Omental fat pad (tissue), 4 donors: Measurements from ENCODE around the gene LSMEM2. TPM values are rescaled to one million over a fixed set of nuclear protein-coding genes. Genes with fewer than 3 reads are reported as not detected.
A peak's percentile ranks its signal among the peaks of the same experiment; 100 is the strongest.

Source experiments
- ATAC-seq: fragments of 150-250 bp; one replicate; pipeline ENCODE4 v1.9.1; 2016; ENCODE audit warnings: mild to moderate bottlenecking, moderate library complexity; ENCODE audit not compliant: low FRiP score
- DNase-seq: peaks from one replicate; pipeline ENCODE4 v3.0.0-alpha.2; 2019; ENCODE audit warnings: low spot score
- total RNA-seq, 4 donors: library from RNA; depleted of rRNA; stranded (reverse); fragments of >200 nt; gene quantifications; one replicate each; pipeline ENCODE4 v1.1.0, GENCODE V29; 2016
- TF ChIP-seq, protein P1 (sequence below), 3 donors: fragments of 450-650 bp; IDR thresholded peaks; one replicate each; pipeline ENCODE4 v1.5.1; 2016 to 2017; ENCODE audit warnings: antibody characterized with exemption in 3 of 3, mild to moderate bottlenecking in 3 of 3, moderate library complexity in 2 of 3

LSMEM2 gene
- total RNA-seq, 4 donors from 2014 or later: not detected

DNA sequence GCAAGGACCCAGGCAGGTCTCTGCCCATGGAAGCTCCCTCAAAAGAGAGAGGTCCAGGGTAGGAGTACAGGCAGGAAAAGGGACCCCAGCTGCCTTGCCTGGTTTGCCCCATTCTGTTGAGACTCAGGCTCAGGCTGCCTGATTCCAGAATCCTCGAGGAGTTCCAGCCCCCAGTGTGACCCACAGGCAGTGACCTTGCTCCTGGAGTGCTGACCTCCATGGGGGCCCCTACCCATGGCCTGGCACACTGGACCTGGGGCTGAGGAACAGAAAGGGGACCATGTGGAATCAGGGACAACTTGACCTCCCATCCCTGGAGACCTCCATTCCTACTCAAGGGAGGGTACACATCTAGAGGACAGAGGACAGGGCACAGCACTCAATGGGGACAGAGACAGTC, 13.3 kb upstream of the LSMEM2 start:
- no peak for DNase-seq
- no peak for ATAC-seq

DNA sequence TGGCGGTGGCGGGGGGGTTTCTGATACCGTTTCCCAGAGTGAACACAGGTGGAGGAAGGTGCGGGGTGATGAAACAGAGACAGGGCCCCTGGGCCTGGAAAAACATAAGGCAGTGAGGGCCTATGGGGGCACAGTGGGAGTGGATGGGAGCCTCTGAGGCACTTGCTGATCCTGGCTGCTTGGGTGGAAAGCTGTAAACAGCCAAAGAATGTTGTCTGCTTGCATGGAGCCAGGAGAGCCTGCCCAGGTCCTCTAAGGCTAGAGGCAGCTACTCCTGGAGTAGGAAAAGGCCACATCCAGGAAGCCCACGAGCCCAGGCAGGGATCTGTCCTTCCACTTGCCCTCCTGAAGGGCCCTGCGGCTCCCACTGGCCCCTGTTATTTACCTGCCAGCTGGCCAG, 12.9 kb upstream of the LSMEM2 start:
- DNase-seq: no peak

More for the DNA sequence above, 13.3 kb upstream of the LSMEM2 start:
- TF ChIP-seq, protein P1, sequence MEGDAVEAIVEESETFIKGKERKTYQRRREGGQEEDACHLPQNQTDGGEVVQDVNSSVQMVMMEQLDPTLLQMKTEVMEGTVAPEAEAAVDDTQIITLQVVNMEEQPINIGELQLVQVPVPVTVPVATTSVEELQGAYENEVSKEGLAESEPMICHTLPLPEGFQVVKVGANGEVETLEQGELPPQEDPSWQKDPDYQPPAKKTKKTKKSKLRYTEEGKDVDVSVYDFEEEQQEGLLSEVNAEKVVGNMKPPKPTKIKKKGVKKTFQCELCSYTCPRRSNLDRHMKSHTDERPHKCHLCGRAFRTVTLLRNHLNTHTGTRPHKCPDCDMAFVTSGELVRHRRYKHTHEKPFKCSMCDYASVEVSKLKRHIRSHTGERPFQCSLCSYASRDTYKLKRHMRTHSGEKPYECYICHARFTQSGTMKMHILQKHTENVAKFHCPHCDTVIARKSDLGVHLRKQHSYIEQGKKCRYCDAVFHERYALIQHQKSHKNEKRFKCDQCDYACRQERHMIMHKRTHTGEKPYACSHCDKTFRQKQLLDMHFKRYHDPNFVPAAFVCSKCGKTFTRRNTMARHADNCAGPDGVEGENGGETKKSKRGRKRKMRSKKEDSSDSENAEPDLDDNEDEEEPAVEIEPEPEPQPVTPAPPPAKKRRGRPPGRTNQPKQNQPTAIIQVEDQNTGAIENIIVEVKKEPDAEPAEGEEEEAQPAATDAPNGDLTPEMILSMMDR (IDR thresholded peaks at IDR 0.05): no peak

DNA sequence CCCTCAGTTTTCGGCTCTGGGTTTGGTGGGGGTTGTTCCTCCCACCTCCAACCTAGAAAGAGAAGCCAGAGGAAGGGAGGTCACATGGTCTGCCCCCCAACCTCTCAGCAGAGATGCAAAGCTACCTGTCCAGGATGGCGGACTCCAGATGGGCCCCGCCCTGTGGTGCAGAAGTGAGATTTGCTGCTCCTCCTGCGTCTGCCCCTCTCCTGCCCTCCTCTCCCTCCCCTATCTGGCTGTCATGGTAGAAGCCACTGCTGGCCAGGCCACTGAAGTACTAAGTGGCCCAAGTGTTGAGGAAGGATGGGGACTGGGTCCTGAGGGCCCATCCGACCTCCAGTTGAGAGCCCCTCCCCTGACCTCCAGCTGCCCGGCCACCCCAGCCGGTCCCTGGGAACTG, 12.1 kb upstream of the LSMEM2 start:
- TF ChIP-seq, protein P1 (IDR thresholded peaks at IDR 0.05): no peak
- no peak for ATAC-seq
- DNase-seq: no peak

More for the DNA sequence above, 12.9 kb upstream of the LSMEM2 start:
- TF ChIP-seq, protein P1 (IDR thresholded peaks at IDR 0.05): no peak
- ATAC-seq: no peak

DNA sequence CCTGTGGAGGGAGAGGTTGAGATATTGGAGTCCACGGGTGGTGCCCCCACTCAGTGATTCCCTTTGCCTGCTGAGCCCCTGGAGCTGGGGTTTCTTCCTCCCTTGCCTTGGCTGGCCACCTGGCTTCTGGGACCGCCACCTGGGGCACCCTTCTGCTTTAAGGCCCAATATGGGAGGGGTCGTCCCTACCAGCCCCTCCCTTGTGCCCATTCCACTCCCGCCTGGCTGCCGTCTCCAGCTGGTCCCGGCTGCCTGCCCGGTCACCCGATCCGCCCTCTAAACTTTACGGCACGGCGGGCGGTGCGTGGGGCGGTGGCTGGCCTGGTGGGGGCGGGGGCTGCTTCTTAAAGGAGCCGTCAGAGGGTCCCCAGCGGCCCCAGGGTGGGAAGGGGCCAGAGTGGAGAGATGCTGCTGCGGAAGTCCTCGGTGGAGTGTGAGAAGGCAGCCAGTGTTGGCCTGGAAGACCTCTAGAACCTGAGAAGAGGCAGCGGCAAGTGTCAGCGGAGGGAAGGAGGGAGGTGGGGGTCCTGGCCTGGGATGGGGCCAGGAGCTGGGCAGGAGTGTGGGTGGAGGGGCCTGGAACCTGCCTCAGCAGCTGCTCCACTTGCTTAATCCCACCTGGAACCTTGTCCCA, 11.5 kb upstream of the LSMEM2 start:
- TF ChIP-seq, protein P1 (IDR thresholded peaks at IDR 0.05): no peak
- ATAC-seq (no peak), DNase-seq (no peak)

DNA sequence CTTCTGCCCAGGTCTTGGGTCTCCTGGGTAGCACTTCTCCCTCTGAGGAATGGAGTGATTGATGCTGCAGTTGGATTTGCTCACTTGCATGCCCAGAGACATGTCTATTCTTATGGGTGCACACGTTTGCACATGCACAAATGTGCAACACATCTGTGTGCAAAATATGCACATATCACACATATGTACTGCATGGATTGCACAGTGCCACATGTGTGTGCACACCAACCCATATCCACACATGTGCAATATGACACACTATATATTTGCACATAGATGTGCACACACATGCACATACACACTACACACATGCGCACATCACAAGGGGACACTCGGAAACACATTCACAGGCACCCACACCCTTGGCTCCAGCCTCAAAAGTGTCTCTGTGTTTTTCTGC, 10.6 kb upstream of the LSMEM2 start:
- no peak for ATAC-seq
- DNase-seq: no peak
- TF ChIP-seq, protein P1 (IDR thresholded peaks at IDR 0.05): no peak

DNA sequence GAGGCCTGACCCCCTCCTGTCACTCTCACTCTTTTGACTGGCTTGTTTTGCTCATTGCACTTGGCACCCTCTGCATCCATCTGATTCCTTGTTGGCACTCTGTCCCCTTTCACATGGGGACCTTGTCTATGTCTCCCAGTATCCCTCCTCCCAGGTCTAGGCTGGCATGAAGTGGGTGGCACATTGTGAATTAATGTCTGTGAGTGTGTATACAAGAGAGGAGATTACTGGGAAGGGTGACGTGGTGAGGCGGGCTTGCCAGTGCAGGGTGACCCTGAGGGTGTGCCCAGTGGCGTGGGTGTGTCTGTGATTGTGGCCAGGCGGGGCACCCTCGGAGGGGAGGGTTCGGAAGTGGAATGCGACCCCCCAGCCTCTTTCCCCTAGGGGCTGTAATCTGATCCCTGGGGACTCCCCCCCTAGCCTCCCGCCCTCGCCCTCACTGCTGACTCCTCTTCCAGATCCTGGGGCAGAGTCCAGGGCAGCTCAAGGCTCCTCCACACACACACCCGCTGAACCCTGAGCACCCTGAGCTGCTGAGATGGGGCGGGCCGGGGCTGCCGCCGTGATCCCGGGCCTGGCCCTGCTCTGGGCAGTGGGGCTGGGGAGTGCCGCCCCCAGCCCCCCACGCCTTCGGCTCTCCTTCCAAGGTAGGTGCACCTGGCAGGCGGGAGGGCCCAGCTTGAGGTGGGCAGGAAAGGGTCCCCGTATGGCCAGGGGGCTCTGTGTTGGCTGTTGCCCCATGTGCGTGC, 10.0 kb upstream of the LSMEM2 start, which contains the start of gene SEMA3B:
TSS of gene SEMA3B (plus strand) at position 445 of the 749 bp plus-strand sequence. CDS start at position 539, 94 bp downstream.
- TF ChIP-seq, protein P1 (IDR thresholded peaks at IDR 0.05): no peak
- ATAC-seq (peak; percentile 6), DNase-seq (no peak)
